T-helper 1 cell (primary cell): ENCODE results near the gene MS4A6E.
A peak's percentile ranks its signal among the peaks of the same experiment; 100 is the strongest.

Experiments used
- DNase-seq, 5 donors: peaks; one replicate each; pipeline ENCODE4 v3.0.0-alpha.2; 2012 to 2020

MS4A6E gene

GRCh38 chr11:60376601-60377000, 49.5 kb downstream of the MS4A6E start:
- no peak for DNase-seq

- no peak for DNase-seq
Observed at GRCh38 chr11:60377401-60378136, 50.5 kb downstream of the MS4A6E start.

DNA sequence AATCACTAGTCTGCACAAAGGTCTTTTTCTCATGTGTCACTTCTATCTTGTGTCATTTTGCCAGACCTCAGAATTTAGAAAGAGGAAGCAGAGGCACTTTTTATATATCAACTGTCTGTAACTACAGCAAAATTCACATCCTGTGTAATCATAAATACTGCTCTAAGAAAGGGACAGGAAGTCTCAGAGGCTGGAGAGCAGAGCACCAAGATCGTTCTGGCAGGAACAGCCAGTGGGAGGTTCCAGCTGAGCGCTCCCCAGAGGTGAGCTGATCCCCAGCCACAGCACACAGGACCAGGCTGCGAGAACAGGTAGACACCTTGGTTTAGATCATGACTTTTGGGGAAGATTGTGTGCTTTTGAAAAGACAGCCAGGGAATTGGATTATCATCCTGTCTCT, 51.3 kb downstream of the MS4A6E start, which contains the start of gene MS4A7:
Gene MS4A7 (plus strand): TSS at position 179 of the 400 bp plus-strand sequence. CDS start 4,610 bp downstream, outside the sequence.
- DNase-seq = peak in 1 of 5 donors; percentile 51

DNA sequence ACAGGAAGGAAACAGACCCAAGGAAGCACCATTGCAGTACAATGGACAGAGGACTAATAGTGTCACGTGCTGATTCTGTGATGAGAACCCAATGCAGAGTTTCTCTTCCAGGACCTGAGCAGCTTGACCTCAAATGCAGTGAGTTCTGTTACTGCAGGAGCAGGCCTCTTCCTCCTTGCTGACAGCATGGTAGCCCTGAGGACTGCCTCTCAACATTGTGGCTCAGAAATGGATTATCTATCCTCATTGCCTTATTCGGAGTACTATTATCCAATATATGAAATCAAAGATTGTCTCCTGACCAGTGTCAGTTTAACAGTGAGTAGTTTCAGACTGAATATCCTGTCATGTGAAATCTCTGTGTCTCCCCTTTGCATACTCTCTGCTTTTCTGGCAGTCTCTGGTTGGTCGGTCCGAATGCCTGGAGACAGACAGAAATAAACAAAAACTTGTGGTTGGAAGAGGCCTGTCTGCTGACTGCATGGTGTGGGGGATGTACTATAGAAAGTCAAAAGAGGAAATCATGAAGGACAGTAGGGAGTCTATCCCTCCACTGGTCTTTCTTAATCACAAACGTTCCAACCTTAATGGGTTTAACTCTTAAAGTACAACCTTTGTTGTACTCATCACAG, 62.3 kb downstream of the MS4A6E start:
- DNase-seq = no peak

DNA sequence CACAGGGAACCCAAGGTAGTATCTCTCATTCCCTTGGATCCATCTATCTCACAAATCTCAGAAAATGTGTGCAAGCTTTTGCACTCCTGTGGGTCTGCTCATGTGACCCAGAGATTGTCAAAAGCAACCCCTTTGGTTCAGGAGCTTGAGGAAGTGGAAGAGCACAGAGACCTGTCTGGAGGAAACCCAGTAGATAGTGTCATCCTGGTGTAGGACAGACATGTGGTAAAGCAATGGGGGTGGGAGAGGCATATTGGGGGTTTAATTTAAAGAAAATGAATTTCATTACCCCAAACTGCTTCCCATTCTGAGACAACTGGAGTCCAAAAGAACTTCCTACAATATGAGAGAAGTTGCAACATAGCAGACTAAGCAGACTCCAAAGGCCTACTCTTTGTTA, 63.4 kb downstream of the MS4A6E start:
- DNase-seq = no peak
